Natural killer cell (primary cell): Measurements from ENCODE around the gene CMTM6. TPM values are rescaled to one million over a fixed set of nuclear protein-coding genes. Genes with fewer than 3 reads are reported as not detected.

Experiments used
- ATAC-seq, 3 donors: fragments of 150-1000 bp in 2 of 3; fragments of 200-7000 bp in 1 of 3; cut with Tn5 transposase; 1 replicate in 1 of 3; 2 replicates in 2 of 3; pipeline ENCODE4 v1.10.0; 2021; ENCODE audit warnings: mild to moderate bottlenecking in 2 of 3, moderate library complexity in 2 of 3
- DNase-seq, 2 donors: peaks; one replicate each; pipeline versions ENCODE4 v3.0.0 to v3.0.0-alpha.2; 2013 to 2021; ENCODE audit warnings: mixed read lengths in 1 of 2
- H3K27ac ChIP-seq: one replicate; pipeline ENCODE4 v1.5.1; 2013; ENCODE audit warnings: mild to moderate bottlenecking, low read length
- H3K27me3 ChIP-seq: one replicate; pipeline ENCODE4 v1.6.1; 2013; ENCODE audit warnings: low read length; ENCODE audit not compliant: control insufficient read depth, insufficient read depth
- H3K36me3 ChIP-seq: one replicate; pipeline ENCODE4 v1.6.1; 2013; ENCODE audit warnings: low read length; ENCODE audit not compliant: control insufficient read depth, insufficient read depth
- H3K4me1 ChIP-seq: one replicate; pipeline ENCODE4 v1.6.1; 2013; ENCODE audit warnings: low read length; ENCODE audit not compliant: control insufficient read depth, insufficient read depth
- H3K4me3 ChIP-seq: one replicate; pipeline ENCODE4 v1.5.1; 2013; ENCODE audit warnings: low read length
- H3K9me3 ChIP-seq: one replicate; pipeline ENCODE4 v1.6.1; 2013; ENCODE audit warnings: low read length; ENCODE audit not compliant: control insufficient read depth, insufficient read depth
- H3K27ac Mint-ChIP-seq, 2 donors: one replicate each; pipeline ENCODE4 v1.8.0; 2022; ENCODE audit warnings: mild to moderate bottlenecking in 2 of 2, mixed read lengths in 2 of 2, moderate library complexity in 1 of 2
- H3K27me3 Mint-ChIP-seq, 2 donors: one replicate each; pipeline ENCODE4 v1.8.0; 2022; ENCODE audit warnings: low read depth in 2 of 2, mixed read lengths in 2 of 2
- H3K36me3 Mint-ChIP-seq: one replicate; pipeline ENCODE4 v1.8.0; 2022; ENCODE audit warnings: mixed read lengths
- H3K4me1 Mint-ChIP-seq, 2 donors: one replicate each; pipeline ENCODE4 v1.8.0; 2022; ENCODE audit warnings: mixed read lengths in 2 of 2
- H3K4me3 Mint-ChIP-seq: one replicate; pipeline ENCODE4 v1.8.0; 2022; ENCODE audit warnings: mild to moderate bottlenecking, moderate library complexity, mixed read lengths
- H3K9me3 Mint-ChIP-seq, 2 donors: one replicate each; pipeline ENCODE4 v1.8.0; 2022; ENCODE audit warnings: mixed read lengths in 2 of 2
- WGBS: methylation state at CpG from one replicate; pipeline ENCODE4 v1.1.7; 2013; ENCODE audit warnings: missing lambda C conversion rate; ENCODE audit not compliant: insufficient coverage; 5-methylcytosine and 5-hydroxymethylcytosine counted together
- intact Hi-C: fragments of 100-400 bp; cut with micrococcal nuclease; formaldehyde crosslinking; loops from one replicate; pipeline ENCODE4 v1.14.2; 2022
- total RNA-seq, 4 donors: library from RNA; stranded (reverse); fragments of 120-200 nt in 1 of 4; gene quantifications; one replicate each; pipeline versions ENCODE4 v1.2.3 to v1.2.4, GENCODE V29; 2013 to 2022
- TF ChIP-seq, protein P1 (sequence below): fragments of 200-600 bp; IDR thresholded peaks from one replicate; pipeline ENCODE4 v1.8.0; 2022; ENCODE audit warnings: antibody characterized with exemption

The CMTM6 gene
- total RNA-seq, 3 donors from 2014 or later (not counting 1 experiment from before 2014, with no cell fraction given), result 57.4 to 63.6 (median 59.5) TPM

- ATAC-seq (no peak), DNase-seq (no peak)
- H3K27me3 ChIP-seq, result no peaks in the 10 kb centered on the region
- peaks cover 14% of the 10 kb centered on the region for H3K36me3 ChIP-seq
- no peaks in the 10 kb centered on the region for H3K27me3 Mint-ChIP-seq
- H3K4me3 Mint-ChIP-seq, result no peak overlapping the region
- WGBS, result 100% methylated on average over 3 of the region's 4 CpGs
- peaks cover 12% of the 10 kb centered on the region in 2 donors for H3K4me1 Mint-ChIP-seq
- H3K9me3 Mint-ChIP-seq, result no peaks in the 10 kb centered on the region
- H3K4me1 ChIP-seq, result no peaks in the 10 kb centered on the region
- TF ChIP-seq, protein P1, sequence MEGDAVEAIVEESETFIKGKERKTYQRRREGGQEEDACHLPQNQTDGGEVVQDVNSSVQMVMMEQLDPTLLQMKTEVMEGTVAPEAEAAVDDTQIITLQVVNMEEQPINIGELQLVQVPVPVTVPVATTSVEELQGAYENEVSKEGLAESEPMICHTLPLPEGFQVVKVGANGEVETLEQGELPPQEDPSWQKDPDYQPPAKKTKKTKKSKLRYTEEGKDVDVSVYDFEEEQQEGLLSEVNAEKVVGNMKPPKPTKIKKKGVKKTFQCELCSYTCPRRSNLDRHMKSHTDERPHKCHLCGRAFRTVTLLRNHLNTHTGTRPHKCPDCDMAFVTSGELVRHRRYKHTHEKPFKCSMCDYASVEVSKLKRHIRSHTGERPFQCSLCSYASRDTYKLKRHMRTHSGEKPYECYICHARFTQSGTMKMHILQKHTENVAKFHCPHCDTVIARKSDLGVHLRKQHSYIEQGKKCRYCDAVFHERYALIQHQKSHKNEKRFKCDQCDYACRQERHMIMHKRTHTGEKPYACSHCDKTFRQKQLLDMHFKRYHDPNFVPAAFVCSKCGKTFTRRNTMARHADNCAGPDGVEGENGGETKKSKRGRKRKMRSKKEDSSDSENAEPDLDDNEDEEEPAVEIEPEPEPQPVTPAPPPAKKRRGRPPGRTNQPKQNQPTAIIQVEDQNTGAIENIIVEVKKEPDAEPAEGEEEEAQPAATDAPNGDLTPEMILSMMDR, result no peak
- intact Hi-C loops, result no loop called here
- H3K27ac ChIP-seq, result no peak overlapping the region
- no peak overlapping the region for H3K27ac Mint-ChIP-seq
- no peak overlapping the region for H3K4me3 ChIP-seq
- no peaks in the 10 kb centered on the region for H3K36me3 Mint-ChIP-seq
- H3K9me3 ChIP-seq, result no peaks in the 10 kb centered on the region
Measured at GRCh38 chr3:32540899-32541298, 38.2 kb upstream of the CMTM6 start.

DNA sequence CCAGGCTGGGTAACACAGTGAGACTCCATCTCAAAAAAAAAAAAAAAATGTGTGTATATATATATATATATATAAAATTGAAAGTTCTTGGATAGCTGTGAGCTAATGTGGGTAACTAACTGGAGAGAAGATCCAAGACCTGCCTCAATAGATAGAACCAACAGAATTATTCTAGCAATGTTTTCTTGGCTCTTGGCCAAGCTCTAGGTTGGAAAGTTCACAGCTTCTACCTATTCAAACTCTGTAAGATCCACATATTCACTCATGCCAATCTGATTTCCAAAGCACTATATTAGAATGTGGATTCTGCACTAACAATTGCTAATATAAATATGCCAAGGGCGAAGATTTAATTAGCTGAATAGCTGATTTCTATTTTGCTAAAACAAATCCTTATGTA lies 29.8 kb upstream of the CMTM6 start:
- DNase-seq, result no peak
- no peak overlapping the region for H3K27ac ChIP-seq
- 100% methylated on average over 1 of the region's 1 CpG for WGBS
- no peaks in the 10 kb centered on the region for H3K4me1 ChIP-seq
- TF ChIP-seq, protein P1, result no peak
- H3K9me3 ChIP-seq, result no peaks in the 10 kb centered on the region
- Mint-ChIP-seq H3K27ac (no peak overlapping the region), H3K27me3 (no peaks in the 10 kb centered on the region), H3K4me1 (peaks cover 0 to 6% of the 10 kb centered on the region in 2 donors), H3K36me3 (peaks cover 6% of the 10 kb centered on the region), H3K4me3 (no peak overlapping the region), H3K9me3 (no peaks in the 10 kb centered on the region)
- H3K36me3 ChIP-seq, result peaks cover 49% of the 10 kb centered on the region
- no peak overlapping the region for H3K4me3 ChIP-seq
- intact Hi-C loops, result no loop called here
- no peak for ATAC-seq
- H3K27me3 ChIP-seq, result no peaks in the 10 kb centered on the region

DNA sequence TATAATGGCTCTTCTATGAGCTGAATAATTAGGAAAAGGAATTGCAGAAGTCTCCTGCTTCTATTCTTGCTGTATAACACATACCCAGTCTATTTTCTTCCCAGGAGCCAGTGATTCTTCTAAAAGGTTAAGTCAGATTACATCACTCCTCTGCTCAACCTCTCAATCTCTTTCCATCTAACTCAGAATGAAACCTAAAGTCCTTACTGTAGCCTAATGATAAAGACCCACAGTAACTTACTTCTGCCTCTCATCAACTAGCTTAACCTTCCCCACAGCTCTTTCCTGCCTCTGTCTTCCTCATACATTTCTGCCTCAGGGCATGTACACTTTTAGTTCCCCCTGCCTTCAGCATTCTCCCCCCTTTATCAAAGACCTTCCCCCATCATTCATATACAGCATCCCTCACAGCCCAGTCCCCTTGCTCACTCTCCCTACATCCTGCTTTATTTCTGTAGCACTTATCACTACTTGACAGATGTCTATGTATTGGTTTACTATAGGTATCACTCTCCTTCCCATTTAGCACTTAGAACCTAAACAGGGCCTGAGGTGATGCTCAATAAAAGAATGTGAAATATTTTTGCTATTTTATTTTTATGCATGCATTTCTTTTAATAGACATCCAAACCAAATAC lies 28.5 kb upstream of the CMTM6 start:
- peaks cover 0 to 6% of the 10 kb centered on the region in 2 donors for H3K4me1 Mint-ChIP-seq
- no peaks in the 10 kb centered on the region for H3K9me3 Mint-ChIP-seq
- Histone ChIP-seq H3K4me3 (no peak overlapping the region), H3K27ac (no peak overlapping the region), H3K36me3 (peaks cover 60% of the 10 kb centered on the region), H3K9me3 (no peaks in the 10 kb centered on the region), H3K4me1 (no peaks in the 10 kb centered on the region), H3K27me3 (no peaks in the 10 kb centered on the region)
- no peaks in the 10 kb centered on the region for H3K27me3 Mint-ChIP-seq
- intact Hi-C loops, result no loop called here
- no peak overlapping the region for H3K4me3 Mint-ChIP-seq
- peaks cover 6% of the 10 kb centered on the region for H3K36me3 Mint-ChIP-seq
- H3K27ac Mint-ChIP-seq, result peak overlapping the region in 1 of 2 donors; percentile 28
- DNase-seq (no peak), ATAC-seq (no peak)
- TF ChIP-seq, protein P1, result no peak

GRCh38 chr3:32525720-32526119 lies 23.1 kb upstream of the CMTM6 start:
- Mint-ChIP-seq H3K27ac (no peak overlapping the region), H3K4me3 (no peak overlapping the region), H3K9me3 (no peaks in the 10 kb centered on the region), H3K36me3 (no peaks in the 10 kb centered on the region), H3K27me3 (no peaks in the 10 kb centered on the region), H3K4me1 (no peaks in the 10 kb centered on the region)
- Histone ChIP-seq H3K9me3 (no peaks in the 10 kb centered on the region), H3K27me3 (no peaks in the 10 kb centered on the region), H3K36me3 (peaks cover 45% of the 10 kb centered on the region), H3K27ac (no peak overlapping the region), H3K4me3 (no peak overlapping the region), H3K4me1 (no peaks in the 10 kb centered on the region)
- no peak for DNase-seq
- intact Hi-C loops, result no loop called here
- no peak for ATAC-seq
- TF ChIP-seq, protein P1, result no peak
